ENCODE results near the gene LRRC52.
"Not testable (repeated sequence)": the region's sequence is repeated elsewhere in the genome, so short reads cannot be mapped to it uniquely, and the experiment has no call there.

Gene LRRC52

GRCh38 chr1:165575468-165576099 lies 31.8 kb downstream of the LRRC52 start:
- in situ Hi-C loops (cut with HindIII; ENCODE audit: low pct_ligation_motif_present, low pct_unique_long_range_greater_than_20kb, low sequenced_read_pairs) = loop anchor here (25.0 kb wide), 1 partner anchor 163 kb away; no protein-coding TSS in a partner anchor

DNA sequence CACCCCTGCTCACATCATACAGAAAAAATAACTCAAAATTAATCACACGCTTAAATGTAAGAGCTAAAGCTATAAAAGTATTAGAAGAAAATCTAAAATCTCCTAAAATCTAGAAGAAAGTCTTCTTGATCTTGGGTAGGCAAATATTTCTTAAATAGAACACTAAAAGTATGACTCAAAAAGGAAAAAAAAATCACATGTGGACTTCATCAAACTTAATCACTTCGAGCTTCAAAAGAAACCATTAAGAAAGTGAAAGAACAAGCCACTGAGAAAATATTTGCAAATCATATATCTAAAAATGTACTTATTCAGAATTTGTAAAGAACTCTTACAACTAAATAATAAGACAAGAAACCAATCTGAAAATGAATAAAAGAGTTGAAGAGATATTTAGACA lies 32.7 kb downstream of the LRRC52 start:
- in situ Hi-C loops (cut with HindIII; ENCODE audit: low pct_ligation_motif_present, low pct_unique_long_range_greater_than_20kb, low sequenced_read_pairs) = loop anchor here (25.0 kb wide), 1 partner anchor 164 kb away; no protein-coding TSS in a partner anchor
- DNase-seq = no peak

More at GRCh38 chr1:165575468-165576099, 31.8 kb downstream of the LRRC52 start:
- DNase-seq = no peak

DNA sequence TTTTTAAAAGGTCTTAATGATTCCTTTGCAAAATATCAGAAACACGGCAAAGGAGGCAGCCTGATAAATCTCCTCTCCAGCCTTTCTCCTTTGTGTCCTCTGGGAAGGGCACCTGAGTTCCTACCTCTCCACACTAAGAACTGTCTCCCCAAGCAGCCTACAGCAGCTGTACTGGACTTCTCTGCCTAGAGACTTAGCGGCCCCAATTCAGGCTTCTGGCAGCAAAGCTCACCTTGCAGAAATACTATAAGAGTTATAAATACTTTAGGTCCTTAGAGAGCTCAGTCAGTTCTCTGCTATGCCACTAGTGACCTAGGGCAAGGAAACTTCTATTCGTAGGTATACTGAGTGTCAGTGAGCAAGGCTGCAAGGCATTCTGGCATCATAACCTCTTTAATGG lies 33.9 kb downstream of the LRRC52 start:
- in situ Hi-C loops (cut with HindIII; ENCODE audit: low pct_ligation_motif_present, low pct_unique_long_range_greater_than_20kb, low sequenced_read_pairs) = loop anchor here (25.0 kb wide), 1 partner anchor 165 kb away; no protein-coding TSS in a partner anchor
- DNase-seq = no peak

DNA sequence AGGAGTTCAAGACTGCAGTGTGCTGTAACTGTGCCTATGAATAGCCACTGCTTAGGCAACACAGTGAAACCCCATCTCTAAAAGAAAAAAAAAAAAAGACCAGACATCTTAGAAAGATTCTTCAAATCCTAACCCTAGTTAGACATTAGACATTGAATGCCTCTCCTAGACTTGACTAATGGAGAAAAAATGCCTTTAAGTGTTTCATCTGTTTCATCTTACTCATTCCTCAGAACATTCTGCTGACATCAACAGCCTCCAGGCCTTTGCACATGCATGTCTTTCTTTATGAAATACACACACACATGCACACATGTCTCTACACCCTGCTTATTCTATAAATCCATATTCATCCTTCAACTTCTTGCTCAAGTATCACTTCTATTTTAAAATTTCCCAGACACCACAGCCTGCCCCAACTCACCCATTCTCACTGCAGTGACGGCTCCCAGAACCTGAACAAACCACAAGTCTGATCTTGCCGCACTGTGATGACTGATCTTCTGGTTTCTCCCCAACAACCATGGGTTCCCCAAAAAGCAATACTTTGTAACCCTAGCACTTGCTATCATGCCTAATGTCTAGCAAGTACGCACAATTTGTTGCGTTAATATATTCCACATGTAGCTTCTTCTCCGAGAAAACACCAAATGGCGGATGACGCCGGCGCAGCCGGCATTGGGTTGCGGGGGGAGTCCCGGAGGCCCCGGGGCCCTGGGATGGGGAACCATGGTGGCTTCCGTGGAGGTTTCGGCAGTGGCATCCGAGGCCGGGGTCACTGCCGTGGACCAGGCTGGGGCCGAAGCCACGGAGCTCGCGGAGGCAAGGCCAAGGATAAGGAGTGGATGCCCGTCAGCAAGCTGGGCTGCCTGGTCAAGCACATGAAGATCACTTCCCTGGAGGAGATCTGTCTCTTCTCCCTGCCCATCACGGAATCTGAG lies 37.4 kb downstream of the LRRC52 start:
- in situ Hi-C loops (cut with HindIII; ENCODE audit: low pct_ligation_motif_present, low pct_unique_long_range_greater_than_20kb, low sequenced_read_pairs) = loop anchor here (25.0 kb wide), 1 partner anchor 169 kb away; no protein-coding TSS in a partner anchor
- peak; percentile 92 for DNase-seq

GRCh38 chr1:165581926-165582325 lies 38.1 kb downstream of the LRRC52 start:
- no peak for DNase-seq
- in situ Hi-C loops (cut with HindIII; ENCODE audit: low pct_ligation_motif_present, low pct_unique_long_range_greater_than_20kb, low sequenced_read_pairs) = loop anchor here (25.0 kb wide), 1 partner anchor 170 kb away; no protein-coding TSS in a partner anchor

DNA sequence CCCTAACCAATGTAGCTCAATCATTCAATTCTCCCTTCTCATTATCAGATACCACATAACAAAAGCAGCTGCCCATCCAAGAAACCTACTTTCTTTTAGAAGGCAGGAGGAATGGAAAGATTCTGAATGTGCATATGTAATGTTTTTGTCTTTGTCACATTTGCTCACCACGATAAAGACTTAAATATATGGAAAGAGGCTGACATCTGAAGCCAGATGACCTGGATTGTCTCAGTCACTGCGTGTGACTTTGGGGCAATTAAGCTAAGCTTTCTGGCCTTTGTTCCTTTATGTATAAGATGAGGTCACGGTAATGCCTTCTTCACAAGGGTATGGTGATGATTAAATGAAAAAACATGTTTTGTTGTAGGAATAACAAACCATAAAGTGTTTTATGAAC lies 42.6 kb downstream of the LRRC52 start:
- in situ Hi-C loops (cut with HindIII; ENCODE audit: low pct_ligation_motif_present, low pct_unique_long_range_greater_than_20kb, low sequenced_read_pairs) = loop anchor here (25.0 kb wide), 1 partner anchor 174 kb away; no protein-coding TSS in a partner anchor
- DNase-seq = no peak

GRCh38 chr1:165591391-165591790 lies 47.6 kb downstream of the LRRC52 start:
- in situ Hi-C loops (cut with HindIII; ENCODE audit: low pct_ligation_motif_present, low pct_unique_long_range_greater_than_20kb, low sequenced_read_pairs) = loop anchor here (25.0 kb wide), 1 partner anchor 179 kb away; no protein-coding TSS in a partner anchor
- not testable (repeated sequence) for DNase-seq

DNA sequence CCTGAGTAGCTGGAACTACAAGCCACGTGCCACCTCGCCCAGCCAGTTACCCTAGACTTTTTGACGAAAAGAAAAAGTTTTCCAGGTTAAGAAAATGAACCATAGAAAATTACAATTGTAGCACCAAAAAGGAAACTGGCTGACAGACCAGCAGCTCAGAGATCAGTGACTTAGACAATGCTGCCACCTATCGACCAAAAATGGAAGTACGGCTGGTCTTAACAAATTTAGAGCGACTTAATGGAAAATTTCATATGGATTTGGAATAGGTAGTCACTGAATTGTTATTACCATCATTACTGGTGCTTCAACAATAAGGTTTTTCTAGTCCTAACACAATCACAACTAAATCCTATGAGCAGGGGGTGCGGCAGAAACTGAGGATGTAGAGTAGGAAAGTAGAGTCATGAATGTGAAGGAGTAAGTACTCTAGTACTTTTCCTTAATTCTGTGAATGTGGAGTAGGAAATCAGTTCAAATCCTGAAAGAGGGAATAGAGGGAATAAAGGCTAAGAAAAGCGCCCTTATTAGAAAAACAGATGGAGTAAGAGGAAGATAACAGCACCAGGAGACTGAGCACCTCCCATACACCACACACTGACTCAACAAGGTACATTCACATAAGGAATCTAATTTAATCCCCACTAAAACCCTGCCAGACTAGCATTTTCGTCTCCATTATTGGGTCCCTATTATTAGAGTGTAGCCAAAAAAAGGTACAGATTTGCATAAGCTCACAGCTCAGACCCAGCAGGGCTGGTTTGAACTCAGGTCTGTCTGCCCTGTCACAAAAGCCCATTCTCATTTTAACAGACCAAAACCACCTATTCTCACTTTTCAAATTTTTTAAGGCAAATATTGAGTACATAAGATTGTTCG lies 49.4 kb downstream of the LRRC52 start:
- in situ Hi-C loops (cut with HindIII; ENCODE audit: low pct_ligation_motif_present, low pct_unique_long_range_greater_than_20kb, low sequenced_read_pairs) = loop anchor here (25.0 kb wide), 1 partner anchor 181 kb away; no protein-coding TSS in a partner anchor
- DNase-seq = peak; percentile 78

GRCh38 chr1:165595246-165595938 lies 51.6 kb downstream of the LRRC52 start:
- in situ Hi-C loops (cut with HindIII; ENCODE audit: low pct_ligation_motif_present, low pct_unique_long_range_greater_than_20kb, low sequenced_read_pairs) = loop anchor here (25.0 kb wide), 1 partner anchor 183 kb away; no protein-coding TSS in a partner anchor
- no peak for DNase-seq

GRCh38 chr1:165597883-165598675 lies 54.3 kb downstream of the LRRC52 start:
- DNase-seq = peak; percentile 97
- in situ Hi-C loops (cut with HindIII; ENCODE audit: low pct_ligation_motif_present, low pct_unique_long_range_greater_than_20kb, low sequenced_read_pairs) = loop anchor here (25.0 kb wide), 1 partner anchor 186 kb away; no protein-coding TSS in a partner anchor

DNA sequence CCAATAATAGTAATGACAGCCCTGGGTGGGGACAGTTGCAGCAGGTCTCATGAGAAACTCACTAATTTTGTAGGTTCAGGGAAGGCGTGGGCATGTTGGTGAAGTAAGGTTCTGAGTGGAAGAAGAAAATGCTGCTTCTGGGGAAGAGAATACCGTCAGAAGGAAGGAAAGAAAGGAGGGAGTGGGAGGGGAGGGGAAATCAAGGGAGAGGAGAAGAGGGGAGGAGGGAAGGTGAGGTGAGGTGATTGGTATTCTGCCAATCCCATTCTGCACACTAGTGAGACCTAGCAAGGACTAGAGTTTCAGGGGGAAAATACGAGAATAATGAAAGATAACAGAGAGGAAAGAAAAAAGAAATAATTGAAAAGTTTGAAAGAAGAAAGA lies 54.9 kb downstream of the LRRC52 start:
- in situ Hi-C loops (cut with HindIII; ENCODE audit: low pct_ligation_motif_present, low pct_unique_long_range_greater_than_20kb, low sequenced_read_pairs) = loop anchor here (25.0 kb wide), 1 partner anchor 186 kb away; no protein-coding TSS in a partner anchor
- peak; percentile 13 for DNase-seq

- DNase-seq = no peak
- in situ Hi-C loops (cut with HindIII; ENCODE audit: low pct_ligation_motif_present, low pct_unique_long_range_greater_than_20kb, low sequenced_read_pairs) = no loop called here
These were observed 57.0 kb downstream of the LRRC52 start for GRCh38 chr1:165600793-165601192.

DNA sequence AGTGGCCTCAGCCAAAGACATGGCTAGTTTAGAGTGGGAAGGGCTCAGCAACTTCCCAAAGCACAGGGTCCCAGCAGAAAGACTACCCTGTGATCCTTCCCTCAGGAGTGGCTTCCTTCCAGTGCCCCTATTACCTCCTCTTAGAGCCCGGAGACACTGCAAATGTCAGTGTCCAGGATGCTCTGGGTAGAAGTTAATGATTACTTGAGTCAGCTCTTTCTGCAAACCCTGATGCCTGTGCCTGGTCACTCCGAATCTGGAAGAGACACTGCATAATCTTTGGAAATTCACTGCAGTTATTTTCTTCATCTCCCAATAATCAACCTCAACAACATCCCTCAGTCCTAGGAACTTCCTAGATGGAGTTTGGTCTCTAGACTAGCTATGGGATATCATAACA lies 60.0 kb downstream of the LRRC52 start:
- DNase-seq = peak; percentile 11
- in situ Hi-C loops (cut with HindIII; ENCODE audit: low pct_ligation_motif_present, low pct_unique_long_range_greater_than_20kb, low sequenced_read_pairs) = no loop called here

DNA sequence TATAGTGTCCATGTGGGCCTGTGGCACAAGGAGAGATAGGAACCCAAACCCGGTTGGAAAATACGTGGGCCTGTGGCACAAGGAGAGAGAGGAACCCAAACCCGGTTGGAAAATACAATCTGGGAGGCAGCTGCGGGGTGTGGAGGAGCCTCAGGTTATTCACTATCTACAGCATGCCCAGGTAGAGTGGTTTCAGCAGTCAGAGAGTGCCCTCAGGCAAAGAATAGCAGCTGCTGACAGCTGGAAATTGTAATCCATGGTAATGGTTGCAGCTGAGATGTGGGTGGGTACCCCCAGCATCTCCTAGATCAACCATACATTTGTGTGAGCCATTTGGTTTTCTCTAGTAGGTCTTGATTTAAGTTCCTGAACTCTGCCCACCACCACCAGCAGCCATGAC lies 61.4 kb downstream of the LRRC52 start:
- in situ Hi-C loops (cut with HindIII; ENCODE audit: low pct_ligation_motif_present, low pct_unique_long_range_greater_than_20kb, low sequenced_read_pairs) = no loop called here
- no peak for DNase-seq

DNA sequence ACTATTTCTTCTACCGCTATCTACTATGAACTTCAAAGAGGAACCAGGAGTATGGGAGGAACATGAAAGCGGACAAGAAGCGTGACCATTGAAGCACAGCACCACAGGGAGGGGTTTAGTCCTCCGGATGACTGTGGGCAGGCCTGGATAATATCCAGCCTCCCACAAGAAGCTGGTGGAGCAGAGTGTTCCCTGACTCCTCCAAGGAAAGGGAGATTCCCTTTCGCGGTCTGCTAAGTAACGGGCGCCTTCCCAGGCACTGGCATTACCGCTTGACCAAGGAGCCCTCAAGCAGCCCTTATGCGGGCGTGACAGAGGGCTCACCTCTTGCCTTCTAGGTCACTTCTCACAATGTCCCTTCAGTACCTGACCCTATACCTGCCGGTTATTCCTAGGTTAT lies 62.9 kb downstream of the LRRC52 start:
- DNase-seq = peak; percentile 74
- in situ Hi-C loops (cut with HindIII; ENCODE audit: low pct_ligation_motif_present, low pct_unique_long_range_greater_than_20kb, low sequenced_read_pairs) = not testable (repeated sequence)

DNA sequence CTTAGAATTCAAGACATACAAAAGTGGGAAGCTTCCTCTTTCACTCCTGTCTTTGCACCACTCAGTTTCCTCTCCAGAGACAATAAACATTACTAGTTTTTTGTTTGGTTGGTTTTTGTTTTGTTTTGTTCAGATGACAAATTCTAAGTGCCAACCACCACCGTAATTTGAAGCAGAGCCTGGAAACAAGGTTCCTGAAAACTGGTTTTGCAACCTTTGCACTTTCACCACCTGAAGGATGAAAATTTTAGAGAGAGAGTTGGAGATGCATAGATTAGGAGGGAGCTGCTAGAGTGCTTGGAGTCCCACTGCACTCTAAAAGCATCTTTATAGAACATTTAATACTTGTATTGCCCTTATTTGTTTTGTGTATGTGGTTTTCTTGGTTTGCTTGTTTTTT lies 67.1 kb downstream of the LRRC52 start:
- no peak for DNase-seq
- in situ Hi-C loops (cut with HindIII; ENCODE audit: low pct_ligation_motif_present, low pct_unique_long_range_greater_than_20kb, low sequenced_read_pairs) = no loop called here

DNA sequence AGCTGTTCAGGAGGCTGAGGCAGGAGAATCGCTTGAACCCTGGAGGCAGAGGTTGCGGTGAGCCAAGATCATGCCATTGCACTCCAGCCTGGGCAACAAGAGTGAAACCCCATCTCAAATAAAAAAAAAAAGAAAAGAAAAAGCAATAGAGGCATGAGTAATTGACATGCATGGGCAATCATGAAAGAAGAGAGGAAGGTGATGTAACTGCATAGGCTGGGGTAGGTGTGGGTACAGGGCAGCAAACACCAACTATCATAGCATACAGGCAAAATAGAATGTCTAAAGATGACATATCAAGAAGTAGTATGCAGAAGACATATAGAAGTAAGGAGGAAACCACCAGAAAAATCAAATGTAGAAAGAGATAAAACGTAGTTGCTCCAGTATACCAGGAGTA lies 68.3 kb downstream of the LRRC52 start:
- in situ Hi-C loops (cut with HindIII; ENCODE audit: low pct_ligation_motif_present, low pct_unique_long_range_greater_than_20kb, low sequenced_read_pairs) = no loop called here
- DNase-seq = peak; percentile 87
